Gastroesophageal sphincter (tissue), 3 donors: ENCODE data around the gene RIPPLY2.
"Not testable (repeated sequence)": the region's sequence is repeated elsewhere in the genome, so short reads cannot be mapped to it uniquely, and the experiment has no call there.

Experiments used
- EP300 ChIP-seq: sonication (generic); formaldehyde crosslinking; IDR thresholded peaks from one replicate; pipeline ENCODE4 v1.6.1; 2017; ENCODE audit warnings: antibody characterized with exemption, mild to moderate bottlenecking
- POLR2A ChIP-seq, 2 donors: fragments of 450-650 bp; IDR thresholded peaks; one replicate each; pipeline ENCODE4 v1.6.1; 2017; ENCODE audit warnings: antibody characterized with exemption in 2 of 2, mild to moderate bottlenecking in 2 of 2, moderate library complexity in 1 of 2
- POLR2AphosphoS5 ChIP-seq: sonication (generic); formaldehyde crosslinking; IDR thresholded peaks from one replicate; pipeline ENCODE4 v1.6.1; 2017; ENCODE audit warnings: antibody characterized with exemption
- TF ChIP-seq, protein P1 (sequence below), 4 experiments: fragments of 200-600 bp in 2 of 4; fragments of 450-650 bp in 2 of 4; sonication (generic) in 1 of 4; IDR thresholded peaks; one replicate each; pipeline ENCODE4 v1.5.1; 2017 to 2019; ENCODE audit warnings: antibody characterized with exemption in 4 of 4, mild to moderate bottlenecking in 2 of 4, moderate library complexity in 2 of 4

- TF ChIP-seq, protein P1, sequence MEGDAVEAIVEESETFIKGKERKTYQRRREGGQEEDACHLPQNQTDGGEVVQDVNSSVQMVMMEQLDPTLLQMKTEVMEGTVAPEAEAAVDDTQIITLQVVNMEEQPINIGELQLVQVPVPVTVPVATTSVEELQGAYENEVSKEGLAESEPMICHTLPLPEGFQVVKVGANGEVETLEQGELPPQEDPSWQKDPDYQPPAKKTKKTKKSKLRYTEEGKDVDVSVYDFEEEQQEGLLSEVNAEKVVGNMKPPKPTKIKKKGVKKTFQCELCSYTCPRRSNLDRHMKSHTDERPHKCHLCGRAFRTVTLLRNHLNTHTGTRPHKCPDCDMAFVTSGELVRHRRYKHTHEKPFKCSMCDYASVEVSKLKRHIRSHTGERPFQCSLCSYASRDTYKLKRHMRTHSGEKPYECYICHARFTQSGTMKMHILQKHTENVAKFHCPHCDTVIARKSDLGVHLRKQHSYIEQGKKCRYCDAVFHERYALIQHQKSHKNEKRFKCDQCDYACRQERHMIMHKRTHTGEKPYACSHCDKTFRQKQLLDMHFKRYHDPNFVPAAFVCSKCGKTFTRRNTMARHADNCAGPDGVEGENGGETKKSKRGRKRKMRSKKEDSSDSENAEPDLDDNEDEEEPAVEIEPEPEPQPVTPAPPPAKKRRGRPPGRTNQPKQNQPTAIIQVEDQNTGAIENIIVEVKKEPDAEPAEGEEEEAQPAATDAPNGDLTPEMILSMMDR (IDR thresholded peaks at IDR 0.05) = not testable (repeated sequence)
- not testable (repeated sequence) for TF ChIP-seq POLR2A (IDR thresholded peaks at IDR 0.05); POLR2AphosphoS5; EP300
These were observed 43.9 kb downstream of the RIPPLY2 start for GRCh38 chr6:83897094-83897493.
